K562 (cell line): ENCODE results near the gene MYH9. TPM values are rescaled to one million over a fixed set of nuclear protein-coding genes. Genes with fewer than 3 reads are reported as not detected.

Source experiments
- CAMTA2 ChIP-seq: fragments of 250-450 bp; sonication (Bioruptor Pico); conservative IDR thresholded peaks from 2 replicates; pipeline ENCODE4 v1.5.1; 2022
- CBX8 ChIP-seq: fragments of 200-600 bp; sonication (generic); IDR thresholded peaks from 2 replicates; pipeline ENCODE4 v1.6.1; 2012; ENCODE audit warnings: borderline replicate concordance, mixed run types, low read depth, mild to moderate bottlenecking, moderate library complexity, mixed read lengths, low read length, control low read depth, inconsistent platforms; ENCODE audit not compliant: poor library complexity, severe bottlenecking; ENCODE audit errors: extremely low read depth
- CEBPZ ChIP-seq: fragments of 150-350 bp; IDR thresholded peaks from 2 replicates; pipeline ENCODE4 v1.6.1; 2014; ENCODE audit warnings: low read depth, mild to moderate bottlenecking, low read length, borderline replicate concordance
- GTF2A2 ChIP-seq: IDR thresholded peaks from 2 replicates; pipeline ENCODE4 v1.6.1; 2016; ENCODE audit warnings: mild to moderate bottlenecking, missing genetic modification characterization, missing compliant biosample characterization
- HINFP ChIP-seq: fragments of 450-650 bp; conservative IDR thresholded peaks from 2 replicates; pipeline ENCODE4 v1.6.1; 2016; ENCODE audit warnings: missing genetic modification characterization, low read depth, mild to moderate bottlenecking, control low read depth, missing compliant biosample characterization
- KAT8 ChIP-seq: fragments of 450-650 bp; IDR thresholded peaks from 2 replicates; pipeline ENCODE4 v1.6.1; 2016; ENCODE audit warnings: low read depth, mild to moderate bottlenecking
- MIER1 ChIP-seq: fragments of 450-650 bp; IDR thresholded peaks from 2 replicates; pipeline ENCODE4 v1.6.1; 2016; ENCODE audit warnings: antibody characterized with exemption, mild to moderate bottlenecking, low read depth
- NBN ChIP-seq: fragments of 450-650 bp; IDR thresholded peaks from 2 replicates; pipeline ENCODE4 v1.6.1; 2016; ENCODE audit warnings: low read depth, mild to moderate bottlenecking
- NFYB ChIP-seq: IDR thresholded peaks from 2 replicates; pipeline ENCODE4 v1.6.1; 2011; ENCODE audit warnings: mild to moderate bottlenecking, moderate library complexity; ENCODE audit not compliant: insufficient read length; ENCODE audit errors: extremely low read depth
- PKNOX1 ChIP-seq: fragments of 450-650 bp; IDR thresholded peaks from 2 replicates; pipeline ENCODE4 v1.6.1; 2016
- SMARCE1 ChIP-seq: fragments of 450-650 bp; IDR thresholded peaks from 2 replicates; pipeline ENCODE4 v1.7.1; 2016; ENCODE audit warnings: mild to moderate bottlenecking
- SRSF3 ChIP-seq: fragments of 200-400 bp; formaldehyde crosslinking; IDR thresholded peaks from 2 replicates; pipeline ENCODE4 v1.6.1; 2016; ENCODE audit warnings: mild to moderate bottlenecking, low read length, moderate library complexity; ENCODE audit not compliant: insufficient read depth
- THRA ChIP-seq: fragments of 450-650 bp; IDR thresholded peaks from 2 replicates; pipeline ENCODE4 v1.6.1; 2017; ENCODE audit warnings: mild to moderate bottlenecking, moderate library complexity
- ZBTB9 ChIP-seq: fragments of 450-650 bp; formaldehyde crosslinking; IDR thresholded peaks from 2 replicates; pipeline ENCODE4 v1.4.0; 2020; ENCODE audit warnings: mild to moderate bottlenecking, moderate library complexity
- ZFPM2 ChIP-seq: fragments of 250-450 bp; sonication (Bioruptor Pico); IDR thresholded peaks from 2 replicates; pipeline ENCODE4 v1.5.1; 2022; ENCODE audit warnings: mild to moderate bottlenecking
- ZNF175 ChIP-seq: fragments of 200-800 bp; sonication (Bioruptor generic); IDR thresholded peaks from 2 replicates; pipeline ENCODE4 v1.6.1; 2016; ENCODE audit warnings: low read depth, mild to moderate bottlenecking, missing genetic modification characterization, missing compliant biosample characterization
- ZNF41 ChIP-seq: fragments of 250-450 bp; sonication (Bioruptor Pico); conservative IDR thresholded peaks from 2 replicates; pipeline ENCODE4 v1.4.0; 2020; ENCODE audit warnings: mild to moderate bottlenecking
- ZSCAN32 ChIP-seq: fragments of 450-650 bp; formaldehyde crosslinking; IDR thresholded peaks from 2 replicates; pipeline ENCODE4 v1.4.0; 2020; ENCODE audit warnings: mild to moderate bottlenecking, moderate library complexity
- polyA plus RNA-seq, 8 experiments: library from polyadenylated mRNA; depleted of rRNA in 4 of 8; stranded (reverse) in 5 of 8; unstranded in 3 of 8; fragments of >200 nt; fragmentation: Nextera tagmentation in 2 of 8; fragmentation: Illumina TruSeq in 1 of 8; extraction: Ambion mirVana in 2 of 8; extraction: Trizol in 1 of 8; gene quantifications; 2 replicates each; pipeline versions ENCODE4 v1.2.1 to v1.2.3, GENCODE V29; 2011 to 2014; ENCODE audit warnings: inconsistent platforms in 1 of 8, missing spikeins in 1 of 8
- total RNA-seq, 7 experiments: library from RNA; depleted of rRNA in 6 of 7; stranded (reverse); fragments of >200 nt in 6 of 7; fragmentation: Illumina TruSeq in 2 of 7; extraction: Trizol in 2 of 7; gene quantifications; 2 replicates each; pipeline versions ENCODE4 v1.2.1 to v1.2.3, GENCODE V29; 2011 to 2021; ENCODE audit warnings: low replicate concordance in 1 of 7

MYH9 gene
- total and polyA plus RNA-seq, 9 of the 15 experiments (the other 6 are each of a cell fraction or from before 2014, with no cell fraction given): 0.71 to 111 (median 24.6) TPM

GRCh38 chr22:36425977-36426523 is 38.3 kb upstream of the MYH9 start (continued):
- TF ChIP-seq CEBPZ (no peak), CAMTA2 (CRISPR knock-in tag) (no peak), ZBTB9 (CRISPR knock-in tag) (no peak), CBX8 (no peak), SMARCE1 (peak; percentile 60; the same call in 1 of the 2 replicates), KAT8 (no peak), SRSF3 (no peak), NBN (no peak), ZNF41 (CRISPR knock-in tag) (no peak), HINFP (tag) (no peak), PKNOX1 (peak; percentile 36), NFYB (no peak), ZSCAN32 (CRISPR knock-in tag) (no peak), ZNF175 (CRISPR knock-in tag) (0 out of 2 replicates have a peak, but pooled peaks have one; percentile 12), THRA (no peak), ZFPM2 (CRISPR knock-in tag) (no peak), GTF2A2 (no peak), MIER1 (no peak)
